SK-N-SH (cell line): ENCODE data around the gene NR2F1. TPM values are rescaled to one million over a fixed set of nuclear protein-coding genes. Genes with fewer than 3 reads are reported as not detected.

Experiments
- CTCF ChIA-PET: fragments of 300-600, 350-600 bp; formaldehyde crosslinking; extraction: SDS; loops from one replicate; lab custom pipeline; 2021; lab: Yijun Ruan, JAX
- POLR2A ChIA-PET: fragments of 350-600 bp; sonication (Branson Sonifier 250); formaldehyde crosslinking; extraction: SDS; loops from one replicate; lab custom pipeline; 2020; ENCODE audit warnings: antibody characterized with exemption, inconsistent platforms; lab: Yijun Ruan, JAX
- DNase-seq: peaks from one replicate; pipeline ENCODE4 v3.0.0; 2012
- H2AFZ ChIP-seq: fragments of 200-600 bp; sonication (generic); 2 replicates; pipeline ENCODE4 v1.8.1; 2016; ENCODE audit warnings: antibody characterized with exemption, mild to moderate bottlenecking, low read depth
- H3F3A ChIP-seq: fragments of 200-600 bp; sonication (generic); replicated peaks from 2 replicates; pipeline ENCODE3; 2016; ENCODE audit warnings: antibody characterized with exemption, mild to moderate bottlenecking; ENCODE audit not compliant: insufficient read depth
- H3K27ac ChIP-seq, 2 experiments: fragments of 200-500 bp in 1 of 2; fragments of 200-600 bp in 1 of 2; sonication (Bioruptor generic) in 1 of 2; sonication (generic), shearing (Covaris generic) in 1 of 2; 2 replicates each; pipeline versions ENCODE4 v1.5.1 to v1.6.1; 2014 to 2016; ENCODE audit warnings: low read depth in 2 of 2, inconsistent platforms in 1 of 2, low read length in 1 of 2, mild to moderate bottlenecking in 1 of 2, mixed read lengths in 1 of 2
- H3K27me3 ChIP-seq: fragments of 200-600 bp; sonication (generic), shearing (Covaris generic); 2 replicates; pipeline ENCODE4 v1.6.1; 2016; ENCODE audit warnings: mixed run types; ENCODE audit not compliant: insufficient read depth
- H3K36me3 ChIP-seq, 2 experiments: fragments of 200-500 bp in 1 of 2; fragments of 200-600 bp in 1 of 2; sonication (Bioruptor generic) in 1 of 2; sonication (generic) in 1 of 2; replicated peaks in 1 of 2; 2 replicates each; pipeline versions ENCODE3 to v1.5.1; 2014 to 2016; ENCODE audit warnings: low read length in 1 of 2, mild to moderate bottlenecking in 1 of 2; ENCODE audit not compliant: insufficient read depth in 2 of 2, control insufficient read depth in 1 of 2
- H3K4me1 ChIP-seq, 2 experiments: fragments of 200-500 bp in 1 of 2; fragments of 200-600 bp in 1 of 2; sonication (Bioruptor generic) in 1 of 2; sonication (generic), shearing (Covaris generic) in 1 of 2; 2 replicates each; pipeline versions ENCODE4 v1.5.1 to v1.6.1; 2014 to 2016; ENCODE audit warnings: low read depth in 1 of 2, low read length in 1 of 2, mixed run types in 1 of 2; ENCODE audit not compliant: insufficient read depth in 2 of 2, control insufficient read depth in 1 of 2
- H3K4me2 ChIP-seq: fragments of 200-600 bp; sonication (generic), shearing (Covaris generic); 2 replicates; pipeline ENCODE4 v1.6.1; 2017; ENCODE audit warnings: mixed run types
- H3K4me3 ChIP-seq, 2 experiments: fragments of 200-500 bp in 1 of 2; fragments of 200-600 bp in 1 of 2; sonication (Bioruptor generic) in 1 of 2; sonication (generic), shearing (Covaris generic) in 1 of 2; 2 replicates each; pipeline versions ENCODE4 v1.5.1 to v1.8.1; 2014 to 2016; ENCODE audit warnings: low read depth in 2 of 2, inconsistent platforms in 1 of 2, low read length in 1 of 2, mild to moderate bottlenecking in 1 of 2, mixed read lengths in 1 of 2, moderate library complexity in 1 of 2
- H3K79me2 ChIP-seq: fragments of 200-600 bp; sonication (generic); 2 replicates; pipeline ENCODE4 v1.8.1; 2017; ENCODE audit warnings: mild to moderate bottlenecking; ENCODE audit not compliant: insufficient read depth
- H3K9ac ChIP-seq: fragments of 200-600 bp; sonication (generic); 2 replicates; pipeline ENCODE4 v1.6.1; 2017; ENCODE audit warnings: mixed run types
- H3K9me2 ChIP-seq: fragments of 200-600 bp; sonication (generic); 2 replicates; pipeline ENCODE4 v1.6.1; 2017; ENCODE audit warnings: mixed run types
- H3K9me3 ChIP-seq: fragments of 200-600 bp; sonication (generic); 2 replicates; pipeline ENCODE4 v1.6.1; 2017; ENCODE audit warnings: mixed run types, mild to moderate bottlenecking, moderate library complexity
- H4K20me1 ChIP-seq: fragments of 200-600 bp; sonication (generic); 2 replicates; pipeline ENCODE4 v1.6.1; 2017; ENCODE audit warnings: mild to moderate bottlenecking, mixed run types; ENCODE audit not compliant: insufficient read depth
- FOXM1 ChIP-seq: IDR thresholded peaks from 2 replicates; pipeline ENCODE4 v1.4.0; 2012; ENCODE audit warnings: low read depth, mild to moderate bottlenecking
- IRF3 ChIP-seq: fragments of 150-350 bp; IDR thresholded peaks from 2 replicates; pipeline ENCODE4 v1.6.1; 2016; ENCODE audit warnings: mild to moderate bottlenecking, low read depth, low read length
- NFIC ChIP-seq: IDR thresholded peaks from 2 replicates; pipeline ENCODE4 v1.4.0; 2012; ENCODE audit warnings: borderline replicate concordance
- REST ChIP-seq: IDR thresholded peaks from 2 replicates; pipeline ENCODE4 v1.6.1; 2012; ENCODE audit warnings: mild to moderate bottlenecking, low read depth, low read length, moderate library complexity
- RFX5 ChIP-seq: IDR thresholded peaks from 2 replicates; pipeline ENCODE4 v1.6.1; 2012; ENCODE audit warnings: mild to moderate bottlenecking, improper control_type of control experiment, low read length
- TCF12 ChIP-seq: IDR thresholded peaks from 2 replicates; pipeline ENCODE4 v1.4.0; 2012
- TEAD4 ChIP-seq: IDR thresholded peaks from 2 replicates; pipeline ENCODE4 v1.4.0; 2012; ENCODE audit warnings: mild to moderate bottlenecking, borderline replicate concordance; ENCODE audit not compliant: insufficient read depth
- USF2 ChIP-seq: fragments of 150-350 bp; IDR thresholded peaks from 2 replicates; pipeline ENCODE4 v1.6.1; 2017; ENCODE audit warnings: antibody characterized with exemption, low read length, low read depth, borderline replicate concordance
- WGBS: methylation state at CpG from one replicate; pipeline ENCODE4 v1.1.6; 2017; ENCODE audit warnings: low lambda C conversion rate; 5-methylcytosine and 5-hydroxymethylcytosine counted together
- polyA plus RNA-seq, 3 experiments: library from polyadenylated mRNA; depleted of rRNA; stranded (reverse); fragments of >200 nt; gene quantifications; 2 replicates each; pipeline ENCODE4 v1.2.3, GENCODE V29; 2012
- TF ChIP-seq, protein P1 (sequence below): IDR thresholded peaks from 2 replicates; pipeline ENCODE4; 2012

Gene NR2F1
- polyA plus RNA-seq, 1 of the 3 experiments (the other 2 are of a cell fraction) = 47.1 TPM

- CTCF ChIA-PET = interaction anchor here (0.7 to 5.1 kb wide), 7 partner anchors 9 to 1137 kb away, joined by 3 to 32 read pairs (median 7); partner anchors contain the start of gene NR2F1
- TF ChIP-seq, protein P1, sequence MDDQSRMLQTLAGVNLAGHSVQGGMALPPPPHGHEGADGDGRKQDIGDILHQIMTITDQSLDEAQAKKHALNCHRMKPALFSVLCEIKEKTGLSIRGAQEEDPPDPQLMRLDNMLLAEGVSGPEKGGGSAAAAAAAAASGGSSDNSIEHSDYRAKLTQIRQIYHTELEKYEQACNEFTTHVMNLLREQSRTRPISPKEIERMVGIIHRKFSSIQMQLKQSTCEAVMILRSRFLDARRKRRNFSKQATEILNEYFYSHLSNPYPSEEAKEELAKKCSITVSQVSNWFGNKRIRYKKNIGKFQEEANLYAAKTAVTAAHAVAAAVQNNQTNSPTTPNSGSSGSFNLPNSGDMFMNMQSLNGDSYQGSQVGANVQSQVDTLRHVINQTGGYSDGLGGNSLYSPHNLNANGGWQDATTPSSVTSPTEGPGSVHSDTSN = peak; percentile 23; the same call in 1 of the 2 replicates
- no peak for TF ChIP-seq NFIC
- TF ChIP-seq TEAD4 = no peak
- Histone ChIP-seq H3K27me3 (no peaks in the 10 kb centered on the region), H3K27ac (peak overlapping the region; percentile 61 to 94), H3K4me2 (peak overlapping the region; percentile 55), H3F3A (peaks cover 9% of the 10 kb centered on the region), H3K9ac (no peak overlapping the region), H3K36me3 (peaks cover 0 to 3% of the 10 kb centered on the region in 2 experiments), H2AFZ (peak overlapping the region; percentile 33; the same call in 1 of the 2 replicates), H4K20me1 (no peaks in the 10 kb centered on the region), H3K9me2 (no peaks in the 10 kb centered on the region), H3K9me3 (no peaks in the 10 kb centered on the region), H3K4me1 (peaks cover 6 to 20% of the 10 kb centered on the region in 2 experiments; a peak in 2 of 4 replicates), H3K79me2 (no peaks in the 10 kb centered on the region), H3K4me3 (no peak overlapping the region; a peak in 1 of 4 replicates)
- 34% methylated on average over 8 of the region's 8 CpGs for WGBS
- POLR2A ChIA-PET = interaction anchor here (1.2 to 1.8 kb wide), 3 partner anchors 14 to 21 kb away, joined by 7 to 12 read pairs (median 10); partner anchors contain the start of gene NR2F1
- DNase-seq = no peak
These were observed 17.5 kb downstream of the NR2F1 start for GRCh38 chr5:93600409-93601070.

DNA sequence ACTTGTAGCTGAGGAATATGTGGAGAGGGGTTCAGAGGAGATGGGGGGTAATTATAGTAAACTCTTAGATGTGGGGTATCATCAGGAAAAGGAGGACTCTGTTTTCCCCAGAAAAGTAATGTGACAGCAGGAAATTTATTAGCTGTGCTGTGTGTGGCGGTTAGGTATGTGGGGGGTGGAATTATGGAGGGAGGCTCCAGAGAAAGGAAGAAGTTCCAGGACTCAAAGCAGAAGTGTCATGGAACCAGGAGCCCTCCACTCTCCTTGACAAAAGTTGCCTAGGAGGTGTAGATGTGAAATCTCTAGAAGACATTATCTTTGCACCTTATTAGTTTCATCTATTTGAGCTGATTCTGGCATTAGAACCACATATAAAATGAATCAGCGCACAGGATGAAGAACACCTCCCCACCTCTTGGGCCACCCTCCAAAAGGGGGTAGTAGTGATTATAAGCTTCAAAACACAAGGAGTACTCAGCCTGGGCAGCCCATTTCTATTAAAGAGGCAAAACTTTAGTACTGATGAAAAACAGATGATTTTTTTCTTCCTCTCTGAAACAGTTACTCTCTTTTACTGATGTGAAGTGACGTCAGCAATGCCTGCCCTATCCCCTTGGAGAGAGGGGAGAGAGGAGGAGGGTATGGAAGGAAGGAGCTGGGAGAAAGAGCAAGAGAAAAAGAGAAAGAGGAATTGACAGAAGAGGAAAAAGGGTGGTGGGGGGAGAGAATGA lies 18.2 kb downstream of the NR2F1 start:
- Histone ChIP-seq H3K9ac (peak overlapping the region; percentile 17; the same call in 1 of the 2 replicates), H3F3A (peaks cover 9% of the 10 kb centered on the region), H3K4me2 (peak overlapping the region; percentile 58; the same call in 1 of the 2 replicates), H3K4me1 (peaks cover 6 to 20% of the 10 kb centered on the region in 2 experiments; a peak in 2 of 4 replicates), H2AFZ (peak overlapping the region; percentile 50; the same call in 1 of the 2 replicates), H4K20me1 (no peaks in the 10 kb centered on the region), H3K27ac (peak overlapping the region; percentile 61 to 94), H3K9me3 (no peaks in the 10 kb centered on the region), H3K9me2 (no peaks in the 10 kb centered on the region), H3K36me3 (no peaks in the 10 kb centered on the region), H3K27me3 (no peaks in the 10 kb centered on the region), H3K4me3 (peak overlapping the region in 1 of 2 experiments; percentile 31; a peak in 2 of 4 replicates), H3K79me2 (no peaks in the 10 kb centered on the region)
- POLR2A ChIA-PET = interaction anchor here (0.9 to 1.8 kb wide), 6 partner anchors 9 to 20 kb away, joined by 3 to 12 read pairs (median 6); partner anchors contain the start of gene NR2F1
- 63% methylated on average over 3 of the region's 3 CpGs for WGBS
- CTCF ChIA-PET = interaction anchor here (0.7 to 5.1 kb wide), 9 partner anchors 10 to 1137 kb away, joined by 3 to 32 read pairs (median 4); partner anchors contain the start of gene NR2F1
- DNase-seq = peak; percentile 78
- TF ChIP-seq USF2 (no peak), FOXM1 (no peak), TCF12 (peak; percentile 66; the same call in 1 of the 2 replicates), REST (no peak), RFX5 (0 out of 2 replicates have a peak, but pooled peaks have one; percentile 40), IRF3 (no peak)
